Ramos (cell line): Measurements from ENCODE around the gene SFMBT1.

ENCODE experiments used
- in situ Hi-C: fragments of 300-500 bp; cut with MboI; formaldehyde crosslinking; loops from one replicate; pipeline ENCODE4 v1.14.3; 2022; ENCODE audit warnings: low sequenced_read_pairs; ENCODE audit not compliant: unreplicated experiment

The SFMBT1 gene, protein sequence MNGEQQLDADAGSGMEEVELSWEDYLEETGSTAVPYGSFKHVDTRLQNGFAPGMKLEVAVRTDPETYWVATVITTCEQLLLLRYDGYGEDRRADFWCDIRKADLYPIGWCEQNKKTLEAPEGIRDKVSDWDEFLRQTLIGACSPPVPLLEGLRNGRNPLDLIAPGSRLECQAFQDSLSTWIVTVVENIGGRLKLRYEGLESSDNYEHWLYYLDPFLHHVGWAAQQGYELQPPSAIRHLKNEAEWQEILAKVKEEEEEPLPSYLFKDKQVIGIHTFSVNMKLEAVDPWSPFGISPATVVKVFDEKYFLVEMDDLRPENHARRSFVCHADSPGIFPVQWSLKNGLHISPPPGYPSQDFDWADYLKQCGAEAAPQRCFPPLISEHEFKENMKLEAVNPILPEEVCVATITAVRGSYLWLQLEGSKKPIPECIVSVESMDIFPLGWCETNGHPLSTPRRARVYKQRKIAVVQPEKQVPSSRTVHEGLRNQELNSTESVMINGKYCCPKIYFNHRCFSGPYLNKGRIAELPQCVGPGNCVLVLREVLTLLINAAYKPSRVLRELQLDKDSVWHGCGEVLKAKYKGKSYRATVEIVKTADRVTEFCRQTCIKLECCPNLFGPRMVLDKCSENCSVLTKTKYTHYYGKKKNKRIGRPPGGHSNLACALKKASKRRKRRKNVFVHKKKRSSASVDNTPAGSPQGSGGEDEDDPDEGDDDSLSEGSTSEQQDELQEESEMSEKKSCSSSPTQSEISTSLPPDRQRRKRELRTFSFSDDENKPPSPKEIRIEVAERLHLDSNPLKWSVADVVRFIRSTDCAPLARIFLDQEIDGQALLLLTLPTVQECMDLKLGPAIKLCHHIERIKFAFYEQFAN

GRCh38 chr3:53045518-53046170 lies at the start of gene SFMBT1:
SFMBT1 (minus strand) TSS chr3:53046073; CDS start chr3:52969128, 76,945 bp downstream.
- in situ Hi-C loops: no loop called here

GRCh38 chr3:53092942-53093341 lies 47.1 kb upstream of the SFMBT1 start:
- in situ Hi-C loops: no loop called here

GRCh38 chr3:53092216-53092615 lies 46.3 kb upstream of the SFMBT1 start:
- in situ Hi-C loops: no loop called here

- in situ Hi-C loops: no loop called here
These were observed 45.1 kb upstream of the SFMBT1 start for GRCh38 chr3:53091011-53091410.

DNA sequence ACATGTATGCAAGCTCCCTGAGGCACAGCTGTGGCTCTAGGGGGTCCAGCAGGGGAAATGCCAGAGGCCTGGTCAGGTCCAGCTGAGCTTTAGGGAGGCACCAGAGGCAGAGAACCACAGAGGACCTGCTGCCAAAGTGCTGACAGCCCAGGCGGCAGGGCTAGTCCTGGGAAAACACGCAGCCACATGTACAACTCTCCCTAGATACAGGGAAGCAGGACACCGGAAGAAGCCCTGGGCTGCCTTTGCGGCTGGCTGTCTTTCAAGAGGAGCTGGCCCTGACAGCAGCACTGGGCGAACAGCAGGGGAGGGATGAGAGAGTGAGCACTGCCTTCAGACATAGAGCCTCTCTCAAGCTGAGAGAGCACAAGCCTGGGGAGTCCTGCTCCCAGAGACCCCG lies 43.6 kb upstream of the SFMBT1 start:
- in situ Hi-C loops: no loop called here

GRCh38 chr3:53085476-53085875 lies 39.6 kb upstream of the SFMBT1 start:
- in situ Hi-C loops: no loop called here

- in situ Hi-C loops: no loop called here
These were observed 38.6 kb upstream of the SFMBT1 start for GRCh38 chr3:53084310-53085001.

DNA sequence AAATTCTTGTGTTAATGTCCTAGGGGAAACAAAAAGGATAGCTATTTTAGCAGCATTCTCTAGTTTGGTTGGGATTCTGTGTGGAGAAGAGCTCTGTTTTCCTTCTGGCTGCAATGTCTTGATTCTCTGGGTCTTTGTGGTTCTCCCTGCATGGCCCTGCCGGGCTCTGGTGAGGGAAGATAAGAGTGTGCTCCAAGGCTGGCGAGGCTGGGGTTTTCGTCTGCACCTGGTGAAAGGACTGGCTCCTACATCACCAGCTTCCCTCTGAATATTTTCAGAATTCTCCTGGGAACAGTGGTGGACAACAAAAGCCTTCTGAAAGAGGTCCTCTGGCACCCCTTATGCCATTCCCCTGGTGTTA lies 38.1 kb upstream of the SFMBT1 start:
- in situ Hi-C loops: no loop called here

DNA sequence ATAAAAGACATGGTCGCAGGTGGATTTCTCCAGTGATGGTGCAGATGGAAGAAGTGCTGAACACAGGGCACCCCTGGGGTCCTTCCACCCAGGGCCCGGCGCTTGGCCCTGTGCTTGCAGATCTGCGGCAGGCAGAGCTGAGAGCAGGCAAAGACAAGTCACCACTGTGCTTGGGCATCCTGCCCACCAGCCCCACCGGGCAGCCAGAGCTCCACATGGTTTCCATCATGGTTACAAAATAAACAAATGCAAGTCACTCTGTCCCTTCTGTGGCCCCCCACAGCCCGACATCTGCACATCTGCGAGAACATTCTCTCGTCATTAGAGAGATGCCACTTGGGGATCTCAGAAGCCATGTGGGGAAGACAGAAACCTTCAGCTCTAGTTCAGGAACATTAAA lies 37.6 kb upstream of the SFMBT1 start:
- in situ Hi-C loops: no loop called here

- in situ Hi-C loops: no loop called here
These were observed 36.9 kb upstream of the SFMBT1 start for GRCh38 chr3:53082736-53083135.

GRCh38 chr3:53081318-53081717 lies 35.4 kb upstream of the SFMBT1 start:
- in situ Hi-C loops: no loop called here

DNA sequence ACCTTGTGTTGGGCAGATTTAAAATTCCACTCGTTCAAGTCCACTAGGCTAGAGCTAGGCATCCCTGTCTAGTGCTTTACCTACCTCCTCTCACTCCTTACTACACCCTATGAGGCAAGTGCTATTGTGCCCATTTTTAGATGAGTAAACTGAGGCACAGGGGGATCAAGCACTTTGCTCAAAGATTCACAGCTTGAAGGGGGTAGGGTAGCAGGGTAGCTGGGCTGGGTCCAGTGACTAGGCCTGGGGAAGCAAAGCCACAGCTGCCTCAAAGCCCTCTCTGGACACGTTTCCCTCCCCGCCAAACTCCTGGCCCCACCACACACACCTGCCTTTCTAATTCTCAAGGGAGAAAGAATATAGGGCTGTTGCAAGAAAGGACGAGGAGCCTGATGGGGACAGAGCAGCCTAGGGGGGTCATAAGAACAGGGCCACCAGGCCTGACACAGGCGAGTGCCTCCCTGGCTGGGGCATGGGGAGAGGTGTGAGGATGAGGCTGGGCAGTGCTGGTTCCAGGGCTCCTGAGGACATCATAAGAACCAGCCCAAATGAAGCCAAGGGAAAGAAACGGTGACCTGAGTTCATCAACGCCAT lies 34.8 kb upstream of the SFMBT1 start:
- in situ Hi-C loops: no loop called here

- in situ Hi-C loops: no loop called here
These were observed 34.1 kb upstream of the SFMBT1 start for GRCh38 chr3:53079791-53080555.

DNA sequence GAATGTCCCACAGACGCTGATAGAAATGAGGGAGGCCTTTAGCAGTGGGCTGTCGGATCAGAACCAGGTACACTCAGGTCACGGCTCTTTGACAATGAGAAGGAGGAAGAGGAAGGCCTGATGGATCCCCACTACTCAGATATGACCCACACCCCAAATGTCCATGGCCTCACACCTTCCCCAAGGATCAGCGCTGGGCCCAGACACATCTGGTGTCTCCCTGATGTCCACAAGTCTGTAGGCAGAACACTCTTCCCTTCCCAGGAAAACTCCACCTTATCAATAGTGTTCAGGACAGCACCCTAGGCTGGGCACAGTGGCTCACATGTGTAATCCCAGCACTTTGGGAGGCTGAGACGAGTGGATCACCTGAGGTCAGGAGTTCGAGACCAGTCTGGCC lies 33.3 kb upstream of the SFMBT1 start:
- in situ Hi-C loops: no loop called here

DNA sequence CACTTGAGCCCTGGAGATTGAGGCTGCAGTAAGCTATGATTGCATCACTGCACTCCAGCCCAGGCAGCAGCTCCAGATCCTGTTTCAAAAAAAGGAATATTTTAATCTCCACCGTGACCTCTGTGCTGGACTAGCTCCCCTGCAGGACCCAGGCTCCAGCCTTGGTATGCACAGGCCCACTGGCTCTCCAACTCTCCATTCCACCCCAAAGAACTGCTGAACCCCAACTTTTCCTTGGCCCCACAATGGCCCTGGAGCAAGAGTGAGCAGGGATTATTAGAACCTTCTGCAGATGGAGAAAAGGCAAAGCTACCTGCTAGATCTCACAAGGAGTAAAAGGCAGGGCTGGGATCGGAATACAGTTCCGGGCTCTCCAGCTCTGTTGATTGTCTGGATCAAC lies 32.8 kb upstream of the SFMBT1 start:
- in situ Hi-C loops: no loop called here

- in situ Hi-C loops: no loop called here
These were observed 31.8 kb upstream of the SFMBT1 start for GRCh38 chr3:53077476-53078220.

- in situ Hi-C loops: no loop called here
These were observed 29.9 kb upstream of the SFMBT1 start for GRCh38 chr3:53075743-53076140.
